Measurements from ENCODE around the gene NEU3.
"Not testable (repeated sequence)": the region's sequence is repeated elsewhere in the genome, so short reads cannot be mapped to it uniquely, and the experiment has no call there.

Gene NEU3

GRCh38 chr11:74988541-74989259, at the start of gene NEU3:
NEU3 (plus strand) TSS chr11:74988933; CDS start chr11:74989061, 128 bp downstream.
- peak; percentile 65 to 81 (median 74) for DNase-seq

GRCh38 chr11:74941492-74941891, 47.2 kb upstream of the NEU3 start:
- no peak for DNase-seq

DNA sequence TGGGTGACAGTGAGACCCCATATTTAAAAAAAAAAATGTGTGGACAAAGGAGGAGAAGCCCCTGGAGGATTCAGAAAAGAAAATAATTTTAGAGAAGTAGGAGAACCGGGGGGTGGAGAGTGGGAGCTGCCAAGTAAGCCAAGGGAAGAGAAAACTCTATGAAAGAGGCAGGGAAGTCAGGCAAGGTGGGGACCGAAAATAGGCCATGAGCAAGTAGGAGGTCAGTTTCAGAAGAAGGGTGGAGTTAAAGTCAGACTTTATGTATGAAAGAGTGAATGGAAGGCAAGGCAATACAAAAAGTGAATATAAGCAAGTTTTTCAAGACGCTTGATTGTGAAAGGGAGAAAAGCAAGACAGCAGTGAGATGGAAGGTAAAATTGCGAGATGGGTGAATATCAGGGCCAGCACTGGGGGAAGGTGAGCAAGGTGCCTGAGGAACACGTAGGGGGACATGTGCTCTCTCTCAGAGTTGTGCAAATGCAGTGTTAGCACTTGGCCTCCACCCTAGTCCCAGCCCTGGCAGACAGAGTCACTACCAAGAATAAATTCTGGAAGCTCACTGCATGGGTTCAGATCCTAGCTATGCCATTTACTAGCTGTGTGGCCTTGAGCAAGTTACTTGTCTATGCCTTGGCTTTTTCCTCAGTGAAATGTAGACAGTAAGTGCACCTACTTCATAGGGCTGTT, 46.5 kb upstream of the NEU3 start:
- no peak for DNase-seq

- DNase-seq: no peak
Observed at GRCh38 chr11:74948546-74948897, 40.2 kb upstream of the NEU3 start.

GRCh38 chr11:74948898-74949752, 39.6 kb upstream of the NEU3 start, which contains the start of the genes SPCS2 and XRRA1:
SPCS2 (plus strand) TSS chr11:74949266; CDS start chr11:74949286, 20 bp downstream.
XRRA1 (minus strand) TSS chr11:74949091; CDS start chr11:74940878, 8,213 bp downstream.
- peak; percentile 93 to 98 (median 95) for DNase-seq

- DNase-seq: peak in 1 of 6 experiments; percentile 26
Observed at GRCh38 chr11:74949753-74950137, 39.0 kb upstream of the NEU3 start.

DNA sequence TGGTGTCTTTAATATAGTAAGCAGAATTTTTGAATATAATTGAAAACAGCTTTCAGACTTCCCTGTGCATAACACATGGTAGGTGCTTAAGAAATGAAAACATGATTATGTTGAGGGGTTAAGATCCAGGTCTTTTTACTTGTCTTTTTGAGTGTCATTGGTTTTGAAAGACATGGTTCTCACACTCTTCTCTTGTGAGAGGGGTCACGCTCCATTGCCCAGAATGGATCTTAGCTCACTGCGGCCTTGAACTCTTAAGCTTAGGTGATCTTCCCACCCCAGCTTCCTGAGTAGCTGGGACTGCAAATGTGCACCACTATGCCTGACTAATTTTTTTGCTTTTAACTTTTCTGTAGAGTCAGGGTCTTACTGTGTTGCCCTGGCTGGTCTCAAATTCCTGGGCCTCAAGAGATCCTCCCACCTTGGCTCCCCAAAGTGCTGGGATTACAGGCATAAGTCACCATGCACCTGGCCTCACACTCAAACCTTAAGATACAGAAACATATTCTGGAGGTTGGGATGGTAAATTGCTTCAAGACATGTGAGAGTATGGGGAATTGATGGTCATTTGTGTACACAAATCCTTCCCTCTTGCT, 38.3 kb upstream of the NEU3 start:
- no peak for DNase-seq

DNA sequence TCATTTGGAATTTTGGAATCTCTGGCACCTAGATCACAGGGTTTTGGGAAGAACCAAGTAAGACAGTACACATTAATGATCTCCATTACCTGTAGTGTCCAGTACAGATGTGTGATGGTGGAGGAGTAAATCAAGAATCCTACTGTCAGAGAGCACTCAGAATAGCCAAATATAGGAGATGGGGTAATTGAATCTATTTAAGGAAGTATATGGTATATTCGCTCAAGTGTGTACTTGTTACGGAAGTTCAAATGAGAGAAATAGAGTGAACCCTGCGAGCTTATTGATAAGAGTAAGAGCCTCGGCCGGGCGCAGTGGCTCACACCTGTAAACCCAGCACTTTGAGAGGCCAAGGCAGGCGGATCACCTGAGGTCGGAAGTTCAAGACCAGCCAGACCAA, 37.5 kb upstream of the NEU3 start:
- DNase-seq: no peak

- no peak for DNase-seq
Observed at GRCh38 chr11:74952752-74953151, 36.0 kb upstream of the NEU3 start.

DNA sequence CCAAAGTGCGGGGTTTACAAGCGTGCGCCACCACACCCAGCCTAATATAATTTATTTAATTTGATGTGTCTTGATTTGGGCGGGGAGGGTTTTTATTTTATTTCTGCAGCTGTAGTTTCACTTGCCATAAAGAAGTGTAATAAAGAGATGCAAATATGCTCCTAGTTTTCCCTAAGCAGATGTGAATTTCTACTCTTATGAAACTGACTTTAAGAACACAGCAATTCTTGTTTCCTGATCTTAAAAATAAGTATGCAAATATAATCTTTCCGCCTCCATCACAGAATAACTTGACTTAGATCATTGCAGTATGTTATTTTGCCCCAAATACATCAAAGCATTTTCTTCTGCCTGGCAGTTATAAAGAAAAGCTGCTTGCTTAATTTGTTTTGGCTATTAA, 35.3 kb upstream of the NEU3 start:
- no peak for DNase-seq

DNA sequence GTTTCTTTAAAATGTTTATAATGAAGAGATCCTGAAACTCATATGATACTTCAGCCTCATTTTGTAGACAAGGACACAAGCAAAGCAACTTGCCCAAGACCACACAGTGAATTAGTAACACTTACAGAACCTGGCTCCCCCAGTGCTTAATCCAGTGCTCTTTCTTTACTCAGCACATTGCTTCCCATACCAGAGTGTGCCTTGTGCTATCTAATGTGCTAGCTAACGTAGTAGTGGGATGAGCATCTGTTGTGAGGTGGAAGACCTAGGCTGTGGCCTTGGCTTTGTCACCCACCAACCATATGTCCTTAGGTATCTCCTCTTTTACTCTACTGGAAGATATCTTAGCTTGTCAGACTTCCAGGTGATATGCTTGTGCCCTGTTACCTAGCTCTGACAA, 34.5 kb upstream of the NEU3 start:
- DNase-seq: no peak

DNA sequence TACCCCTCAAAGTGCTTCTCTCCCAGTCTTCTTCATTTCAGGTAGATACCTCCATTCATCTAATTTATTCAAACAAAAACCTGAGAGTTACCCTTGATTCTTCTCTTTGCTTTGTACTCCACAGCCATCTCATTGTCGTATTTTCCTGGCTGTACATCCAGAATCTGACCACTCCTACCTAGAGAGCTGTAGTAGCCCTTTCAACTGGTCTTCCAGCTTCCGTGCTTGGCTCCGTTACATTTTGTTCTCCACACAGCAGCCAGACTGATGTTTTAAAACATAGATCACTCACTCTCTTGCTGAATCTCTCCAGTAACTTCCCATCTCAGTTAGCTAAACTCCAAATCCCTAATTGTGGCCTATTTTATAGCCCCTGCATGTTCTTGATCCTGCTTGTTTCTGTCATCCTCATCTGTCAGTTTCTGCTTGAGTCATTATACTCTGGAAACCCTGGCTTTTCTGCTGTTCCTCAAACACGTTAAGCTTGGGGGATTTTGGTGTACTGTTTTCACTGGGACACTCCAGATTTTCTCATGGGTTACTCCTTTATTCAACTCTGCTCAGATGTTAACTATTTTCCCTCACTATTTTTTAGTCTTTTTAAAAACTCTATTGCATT, 32.2 kb upstream of the NEU3 start:
- no peak for DNase-seq

DNA sequence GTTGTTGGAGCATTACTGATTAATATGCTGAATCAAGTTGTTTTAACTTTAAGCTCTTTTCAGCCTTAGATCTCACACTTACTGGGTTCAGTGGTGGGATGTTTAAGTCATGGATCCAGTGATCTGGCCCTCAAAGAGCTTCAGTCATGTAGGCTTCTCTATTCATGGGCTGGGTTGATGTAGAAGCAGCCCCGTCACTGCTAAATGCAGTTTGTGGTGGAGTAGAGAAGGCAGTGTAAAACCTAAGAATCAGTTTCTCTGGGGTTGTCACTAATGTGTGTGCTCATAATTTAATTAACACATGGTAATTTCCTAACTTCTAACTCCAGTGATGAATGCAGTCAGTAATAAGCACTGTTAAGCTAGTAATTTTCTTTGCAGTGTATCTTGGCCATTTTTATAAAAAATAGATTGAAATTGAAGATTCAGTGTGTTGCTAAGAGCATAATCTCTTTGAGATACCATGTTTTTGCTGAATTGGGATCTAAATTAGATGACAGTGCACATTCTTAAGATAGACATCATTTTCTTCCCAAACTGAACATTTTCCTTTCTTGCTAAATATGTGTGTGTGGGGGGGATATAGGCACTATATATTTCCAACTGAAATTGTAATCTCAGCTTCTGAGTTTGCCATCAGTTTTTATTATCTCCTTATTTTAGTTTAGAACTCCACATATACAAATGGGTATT, 30.6 kb upstream of the NEU3 start:
- no peak for DNase-seq

GRCh38 chr11:74960128-74960527, 28.6 kb upstream of the NEU3 start:
- DNase-seq: not testable (repeated sequence)

GRCh38 chr11:74966651-74967050, 22.1 kb upstream of the NEU3 start:
- DNase-seq: no peak

- no peak for DNase-seq
Observed at GRCh38 chr11:74970852-74971395, 17.8 kb upstream of the NEU3 start.

- no peak for DNase-seq
Observed at GRCh38 chr11:74971424-74971823, 17.3 kb upstream of the NEU3 start.

DNA sequence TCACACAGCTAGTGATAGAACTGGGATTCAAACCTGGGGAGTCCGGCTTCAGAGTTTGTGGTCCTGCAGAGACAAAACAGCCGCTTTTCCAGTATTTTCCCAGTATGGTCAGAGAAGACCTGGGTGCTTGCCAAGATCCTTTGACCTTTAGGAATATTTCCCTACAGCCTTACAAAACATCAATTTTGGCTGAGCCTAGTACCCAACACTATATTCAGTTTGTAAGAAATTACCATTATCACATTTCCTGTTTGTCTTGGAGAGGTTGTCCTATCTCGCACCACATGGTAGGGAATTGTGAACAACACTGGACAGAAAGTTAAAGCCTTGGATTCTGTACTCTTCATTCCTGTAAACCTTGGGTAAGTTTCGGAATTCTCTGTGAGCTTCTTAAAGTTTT, 10.7 kb upstream of the NEU3 start:
- no peak for DNase-seq

DNA sequence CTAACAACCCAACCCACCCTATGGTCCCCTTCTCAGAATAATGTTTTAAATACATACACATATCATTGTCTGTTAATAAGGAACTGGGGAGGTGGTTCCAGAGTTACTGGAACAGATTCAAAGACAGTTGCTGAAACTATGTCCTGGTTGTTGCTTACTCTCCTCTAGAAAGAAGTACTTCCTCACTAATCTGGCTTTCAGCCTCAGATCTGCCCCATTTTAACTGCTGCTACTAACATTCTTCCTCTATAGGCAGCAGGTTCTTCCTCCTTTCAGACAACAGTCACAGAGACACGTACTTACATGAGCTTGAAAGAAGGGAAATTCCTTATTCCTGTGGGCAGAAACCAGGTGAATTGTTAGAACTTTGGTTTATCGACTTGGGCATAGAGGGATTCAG, 8.1 kb upstream of the NEU3 start:
- no peak for DNase-seq

GRCh38 chr11:74981888-74982287, 6.8 kb upstream of the NEU3 start:
- no peak for DNase-seq

DNA sequence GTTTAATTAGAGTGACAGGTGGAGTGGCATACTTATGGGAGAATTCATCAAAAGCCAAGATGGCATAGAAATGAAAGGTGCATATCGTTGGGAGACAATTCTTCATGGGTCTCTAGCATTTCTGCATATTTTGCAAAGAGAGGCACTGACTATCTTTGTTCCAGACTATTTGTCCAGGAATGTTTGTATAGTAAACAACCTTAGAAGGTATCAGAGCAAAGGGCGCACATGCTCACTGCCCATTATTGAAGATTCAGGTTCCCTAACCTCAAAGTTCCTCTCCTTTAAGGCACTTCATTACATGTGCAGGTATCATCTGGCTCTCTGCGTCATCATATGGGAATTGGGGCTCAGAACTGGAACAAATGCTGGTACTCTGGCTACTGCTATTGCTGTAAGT, 4.7 kb upstream of the NEU3 start:
- DNase-seq: no peak

DNA sequence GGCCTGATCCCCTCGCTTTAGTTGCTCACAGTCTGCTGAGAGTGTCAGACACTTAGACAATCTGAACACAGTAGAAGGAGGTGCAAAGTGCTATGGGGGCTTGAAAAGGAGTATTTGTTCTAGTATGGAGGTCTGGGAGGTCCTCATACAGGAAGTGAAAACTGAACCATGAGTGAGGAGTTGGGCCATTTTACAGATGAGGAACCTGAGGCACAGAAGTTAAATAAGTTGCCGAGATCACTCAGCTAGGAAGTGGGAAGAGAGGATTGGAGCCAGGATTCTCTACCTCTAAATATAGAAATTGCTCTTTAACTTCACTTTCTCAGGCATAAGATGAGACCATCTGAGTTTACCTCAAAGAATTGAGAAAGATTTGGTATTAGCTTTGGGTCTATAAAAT, 4.0 kb upstream of the NEU3 start:
- DNase-seq: no peak
